ENCODE measurements around the gene MCTP2. TPM values are rescaled to one million over a fixed set of nuclear protein-coding genes. Genes with fewer than 3 reads are reported as not detected.
"Not testable (repeated sequence)": the region's sequence is repeated elsewhere in the genome, so short reads cannot be mapped to it uniquely, and the experiment has no call there.

The MCTP2 gene
- total and polyA plus RNA-seq, 2 donors (not counting 1 experiment from before 2014, with no cell fraction given) = 38.3 to 64.8 TPM

DNA sequence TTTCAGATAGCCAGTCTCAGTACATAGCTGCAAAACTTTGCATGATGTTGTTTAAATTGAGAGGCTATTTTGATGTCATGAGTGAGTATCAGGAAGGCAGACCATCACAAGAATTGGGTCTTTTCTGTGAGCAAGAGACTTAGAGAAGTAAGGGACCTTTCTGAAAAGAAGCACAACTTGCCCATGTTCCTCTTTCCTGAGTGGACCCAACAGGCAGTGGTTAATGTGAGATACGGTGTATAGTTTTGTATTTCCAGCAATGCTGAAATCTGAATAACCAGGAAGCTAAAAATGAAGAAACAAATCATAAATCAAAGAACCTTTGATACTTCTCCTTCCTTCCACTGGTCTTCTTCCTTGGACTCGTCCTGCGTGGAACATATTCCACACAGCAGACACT is 25.1 kb downstream of the MCTP2 start:
- H3K4me1 ChIP-seq (ENCODE audit: control insufficient read depth in 2 of 2, insufficient read depth in 2 of 2, low read length in 2 of 2) = peaks cover 81 to 86% of the 10 kb centered on the region in 2 donors
- CTCF ChIA-PET = interaction anchor here (0.9 to 1.5 kb wide), 3 partner anchors 13 to 67 kb away, joined by 3 to 7 read pairs (median 4); no protein-coding TSS in a partner anchor

GRCh38 chr15:94257776-94258175 is 26.4 kb downstream of the MCTP2 start:
- H3K79me2 ChIP-seq (ENCODE audit: control insufficient read depth, insufficient read depth, low read length) = peaks cover 67% of the 10 kb centered on the region
- H4K20me1 ChIP-seq (ENCODE audit: control insufficient read depth, insufficient read depth, low read length, poor library complexity, severe bottlenecking); H3K9me3 ChIP-seq (ENCODE audit: control extremely low read depth in 1 of 3, control insufficient read depth in 2 of 3, insufficient read depth in 1 of 3, low read length in 2 of 3); DNase-seq; H3K27me3 ChIP-seq (replicated peaks in 1 of 4; ENCODE audit: control extremely low read depth in 1 of 4, control insufficient read depth in 3 of 4, insufficient read depth in 4 of 4, low read length in 3 of 4); H3K9me3 Mint-ChIP-seq (ENCODE audit: insufficient read depth); CTCF ChIA-PET; H3K9ac ChIP-seq (ENCODE audit: low read length); H2AFZ ChIP-seq (ENCODE audit: insufficient read depth, low read depth, low read length, poor library complexity, severe bottlenecking); H3K36me3 ChIP-seq (replicated peaks in 1 of 2; ENCODE audit: control extremely low read depth in 1 of 2, control insufficient read depth in 1 of 2, extremely low read depth in 1 of 2, insufficient read depth in 2 of 2, low read length in 1 of 2); H3K27me3 Mint-ChIP-seq: not testable (repeated sequence)
- POLR2A ChIA-PET = interaction anchor here (0.5 kb wide), 1 partner anchor 41 kb away, joined by 5 read pairs; no protein-coding TSS in a partner anchor
- Mint-ChIP-seq H3K4me3 (peak overlapping the region; percentile 59), H3K27ac (peak overlapping the region; percentile 80), H3K4me1 (peaks cover 83% of the 10 kb centered on the region)
- intact Hi-C loops (cut with micrococcal nuclease) = loop anchor here (1.0 to 2.0 kb wide), 6 partner anchors 15 to 49 kb away; partner anchors contain the start of gene MCTP2
- peak; percentile 11 for ATAC-seq (ENCODE audit: low read depth)
- peak overlapping the region; percentile 72 to 78 for H3K27ac ChIP-seq (ENCODE audit: low read length in 2 of 2)
- peaks cover 79 to 82% of the 10 kb centered on the region in 2 donors for H3K4me1 ChIP-seq (ENCODE audit: control insufficient read depth in 2 of 2, insufficient read depth in 2 of 2, low read length in 2 of 2)
- peak overlapping the region; percentile 61 for H3K4me2 ChIP-seq (replicated peaks; ENCODE audit: low read depth, low read length, poor library complexity, severe bottlenecking)
- peak overlapping the region in 1 of 5 experiments; percentile 18 for H3K4me3 ChIP-seq (ENCODE audit: control extremely low read depth in 1 of 5, extremely low read depth in 1 of 5, insufficient read depth in 1 of 5, low read depth in 2 of 5, low read length in 4 of 5)
- WGBS (ENCODE audit: insufficient coverage) = 8% methylated on average over 5 of the region's 7 CpGs

More for the DNA sequence above, 25.1 kb downstream of the MCTP2 start:
- peak overlapping the region; percentile 61 for H3K4me2 ChIP-seq (replicated peaks; ENCODE audit: low read depth, low read length, poor library complexity, severe bottlenecking)
- no peaks in the 10 kb centered on the region for H3K36me3 ChIP-seq (replicated peaks in 1 of 2; ENCODE audit: control extremely low read depth in 1 of 2, control insufficient read depth in 1 of 2, extremely low read depth in 1 of 2, insufficient read depth in 2 of 2, low read length in 1 of 2)
- peak overlapping the region; percentile 72 to 78 for H3K27ac ChIP-seq (ENCODE audit: low read length in 2 of 2)
- no peaks in the 10 kb centered on the region for H3K27me3 ChIP-seq (replicated peaks in 1 of 4; ENCODE audit: control extremely low read depth in 1 of 4, control insufficient read depth in 3 of 4, insufficient read depth in 4 of 4, low read length in 3 of 4)
- no peaks in the 10 kb centered on the region for H3K9me3 ChIP-seq (ENCODE audit: control extremely low read depth in 1 of 3, control insufficient read depth in 2 of 3, insufficient read depth in 1 of 3, low read length in 2 of 3)
- Mint-ChIP-seq H3K4me3 (peak overlapping the region; percentile 13), H3K9me3 (ENCODE audit: insufficient read depth) (no peaks in the 10 kb centered on the region), H3K27ac (peak overlapping the region; percentile 73), H3K27me3 (no peaks in the 10 kb centered on the region), H3K4me1 (peaks cover 92% of the 10 kb centered on the region)
- H4K20me1 ChIP-seq (ENCODE audit: control insufficient read depth, insufficient read depth, low read length, poor library complexity, severe bottlenecking) = no peaks in the 10 kb centered on the region
- intact Hi-C loops (cut with micrococcal nuclease) = loop anchor here (2.0 kb wide), 1 partner anchor 18 kb away; no protein-coding TSS in a partner anchor
- ATAC-seq (ENCODE audit: low read depth) (no peak), DNase-seq (peak; percentile 51)
- no peak overlapping the region for H2AFZ ChIP-seq (ENCODE audit: insufficient read depth, low read depth, low read length, poor library complexity, severe bottlenecking)
- H3K9ac ChIP-seq (ENCODE audit: low read length) = no peak overlapping the region
- TF ChIP-seq EZH2 (IDR thresholded peaks at IDR 0.05; ENCODE audit: borderline replicate concordance, insufficient read depth, low read depth, low read length, poor library complexity, severe bottlenecking) = no peak
- TF ChIP-seq, protein P1, sequence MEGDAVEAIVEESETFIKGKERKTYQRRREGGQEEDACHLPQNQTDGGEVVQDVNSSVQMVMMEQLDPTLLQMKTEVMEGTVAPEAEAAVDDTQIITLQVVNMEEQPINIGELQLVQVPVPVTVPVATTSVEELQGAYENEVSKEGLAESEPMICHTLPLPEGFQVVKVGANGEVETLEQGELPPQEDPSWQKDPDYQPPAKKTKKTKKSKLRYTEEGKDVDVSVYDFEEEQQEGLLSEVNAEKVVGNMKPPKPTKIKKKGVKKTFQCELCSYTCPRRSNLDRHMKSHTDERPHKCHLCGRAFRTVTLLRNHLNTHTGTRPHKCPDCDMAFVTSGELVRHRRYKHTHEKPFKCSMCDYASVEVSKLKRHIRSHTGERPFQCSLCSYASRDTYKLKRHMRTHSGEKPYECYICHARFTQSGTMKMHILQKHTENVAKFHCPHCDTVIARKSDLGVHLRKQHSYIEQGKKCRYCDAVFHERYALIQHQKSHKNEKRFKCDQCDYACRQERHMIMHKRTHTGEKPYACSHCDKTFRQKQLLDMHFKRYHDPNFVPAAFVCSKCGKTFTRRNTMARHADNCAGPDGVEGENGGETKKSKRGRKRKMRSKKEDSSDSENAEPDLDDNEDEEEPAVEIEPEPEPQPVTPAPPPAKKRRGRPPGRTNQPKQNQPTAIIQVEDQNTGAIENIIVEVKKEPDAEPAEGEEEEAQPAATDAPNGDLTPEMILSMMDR (IDR thresholded peaks at IDR 0.05) = no peak
- no peak overlapping the region for H3K4me3 ChIP-seq (ENCODE audit: control extremely low read depth in 1 of 5, extremely low read depth in 1 of 5, insufficient read depth in 1 of 5, low read depth in 2 of 5, low read length in 4 of 5)
- POLR2A ChIA-PET = interaction anchor here (0.9 kb wide), 1 partner anchor 18 kb away, joined by 3 read pairs; no protein-coding TSS in a partner anchor
- 31% methylated on average over 2 of the region's 3 CpGs for WGBS (ENCODE audit: insufficient coverage)
- H3K79me2 ChIP-seq (ENCODE audit: control insufficient read depth, insufficient read depth, low read length) = peaks cover 68% of the 10 kb centered on the region
